ENCODE data around the gene EFEMP1. TPM values are rescaled to one million over a fixed set of nuclear protein-coding genes. Genes with fewer than 3 reads are reported as not detected.

Gene EFEMP1
- total and polyA plus RNA-seq, 9 of the 15 experiments (the other 6 are each of a cell fraction or from before 2014, with no cell fraction given) = 0.05 to 6.2 (median 0.22) TPM

GRCh38 chr2:55901322-55901721, 22.3 kb downstream of the EFEMP1 start (continued):
- TF ChIP-seq UBTF (IDR thresholded peaks at IDR 0.05; ENCODE audit: borderline replicate concordance in 1 of 2, low read depth in 2 of 2, low read length in 2 of 2) = no peak
- no peak for TF ChIP-seq YY1 (IDR thresholded peaks at IDR 0.05; ENCODE audit: borderline replicate concordance in 1 of 3, control insufficient read depth in 1 of 3, extremely low read depth in 1 of 3, insufficient read depth in 3 of 3, insufficient read length in 1 of 3, insufficient replicate concordance in 2 of 3, low read depth in 1 of 3, low read length in 2 of 3)
- TF ChIP-seq ARID1B (IDR thresholded peaks at IDR 0.05) = peak; percentile 44
- no peak for TF ChIP-seq ZNF57 (CRISPR knock-in tag; IDR thresholded peaks at IDR 0.05)
- no peak for TF ChIP-seq ZNF668 (CRISPR knock-in tag; IDR thresholded peaks at IDR 0.05)
- no peak for TF ChIP-seq ZZZ3 (IDR thresholded peaks at IDR 0.05)
- no peak for TF ChIP-seq ZNF12 (CRISPR knock-in tag; IDR thresholded peaks at IDR 0.05)
- no peak for TF ChIP-seq ZNF740 (CRISPR knock-in tag; IDR thresholded peaks at IDR 0.05)
- no peak for TF ChIP-seq ZNF740 (tag; IDR thresholded peaks at IDR 0.05)
- no peak for TF ChIP-seq COPS2 (conservative IDR thresholded peaks at IDR 0.05)
- no peak for TF ChIP-seq TAF9B (IDR thresholded peaks at IDR 0.05; ENCODE audit: partially characterized antibody)
- TF ChIP-seq RBFOX2 (IDR thresholded peaks at IDR 0.05; ENCODE audit: low read depth, low read length) = no peak
- TF ChIP-seq ARID3A (IDR thresholded peaks at IDR 0.05; ENCODE audit: borderline replicate concordance, low read depth, low read length) = no peak
- TF ChIP-seq SIRT6 (IDR thresholded peaks at IDR 0.05; ENCODE audit: low read depth, low read length) = no peak
- TF ChIP-seq ZNF274 (IDR thresholded peaks at IDR 0.05; ENCODE audit: borderline replicate concordance, low read depth, low read length) = no peak
- no peak for TF ChIP-seq FOXA1 (IDR thresholded peaks at IDR 0.05; ENCODE audit: borderline replicate concordance)

Data from K562 (cell line).